GM10248 (cell line): ENCODE measurements around the gene ZFAND2A.
"Not testable (repeated sequence)": the region's sequence is repeated elsewhere in the genome, so short reads cannot be mapped to it uniquely, and the experiment has no call there.

ENCODE experiments used
- CTCF ChIA-PET: fragments of 300-600 bp; sonication (Branson Sonifier 250); formaldehyde crosslinking; extraction: SDS; loops from one replicate; lab custom pipeline; 2021; ENCODE audit warnings: antibody characterized with exemption; lab: Yijun Ruan, JAX
- POLR2A ChIA-PET: fragments of 350-650 bp; sonication (Branson Sonifier 250); formaldehyde crosslinking; extraction: SDS; loops from one replicate; lab custom pipeline; 2020; ENCODE audit warnings: antibody characterized with exemption; lab: Yijun Ruan, JAX
- DNase-seq: peaks from one replicate; pipeline ENCODE4 v3.0.0; 2012; ENCODE audit errors: extremely low spot score
- TF ChIP-seq, protein P1 (sequence below): IDR thresholded peaks from 2 replicates; pipeline ENCODE4 v1.5.1; 2012; ENCODE audit warnings: mild to moderate bottlenecking, low read depth; ENCODE audit errors: extremely low read depth, missing control alignments, control extremely low read depth

Gene ZFAND2A

DNA sequence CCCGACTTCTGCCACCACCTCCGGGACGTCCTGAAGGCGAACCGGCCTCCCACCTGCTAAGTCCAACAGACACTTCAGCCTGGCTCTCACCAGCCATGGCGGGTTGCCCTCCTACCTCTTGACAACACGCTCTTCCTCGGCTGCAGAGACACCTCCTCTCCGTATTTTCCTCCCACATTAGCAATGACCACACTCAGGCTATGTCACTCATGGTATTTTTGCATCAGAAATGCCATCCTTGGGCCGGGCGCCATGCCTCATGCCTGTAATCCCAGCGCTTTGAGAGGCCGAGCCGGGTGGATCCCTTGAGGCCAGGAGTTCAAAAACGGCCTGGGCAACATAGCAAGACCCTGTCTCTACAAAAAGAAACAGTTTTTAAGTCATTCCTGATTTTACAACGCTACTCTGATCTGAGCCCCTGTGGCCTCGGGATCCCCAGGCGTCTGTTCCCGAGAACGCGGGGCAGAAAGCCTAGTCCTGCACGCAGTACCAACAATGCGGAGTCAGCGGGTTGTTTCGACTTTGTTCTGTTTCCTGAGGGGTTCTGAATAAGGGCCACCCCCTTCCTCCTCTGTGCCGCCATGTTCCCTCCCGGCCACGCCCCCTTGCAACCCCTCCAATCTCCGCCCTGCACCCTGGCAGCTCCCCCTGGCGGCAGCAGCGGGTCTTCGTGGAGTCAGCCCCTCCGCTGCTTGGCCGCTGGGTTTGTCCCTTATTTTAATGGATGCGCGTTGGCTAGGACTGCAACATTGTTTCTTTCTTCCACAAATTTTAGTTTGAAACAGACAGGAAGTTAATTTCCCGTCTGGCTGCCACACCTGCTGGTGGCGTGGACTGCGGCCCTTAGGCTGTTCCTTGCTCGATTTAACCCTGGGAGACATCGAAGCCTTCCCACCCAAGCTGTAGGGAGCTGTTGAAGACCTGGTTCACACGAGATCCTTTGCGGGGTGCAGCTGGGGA is 9.7 kb upstream of the ZFAND2A start:
- peak; percentile 90 for DNase-seq
- TF ChIP-seq, protein P1, sequence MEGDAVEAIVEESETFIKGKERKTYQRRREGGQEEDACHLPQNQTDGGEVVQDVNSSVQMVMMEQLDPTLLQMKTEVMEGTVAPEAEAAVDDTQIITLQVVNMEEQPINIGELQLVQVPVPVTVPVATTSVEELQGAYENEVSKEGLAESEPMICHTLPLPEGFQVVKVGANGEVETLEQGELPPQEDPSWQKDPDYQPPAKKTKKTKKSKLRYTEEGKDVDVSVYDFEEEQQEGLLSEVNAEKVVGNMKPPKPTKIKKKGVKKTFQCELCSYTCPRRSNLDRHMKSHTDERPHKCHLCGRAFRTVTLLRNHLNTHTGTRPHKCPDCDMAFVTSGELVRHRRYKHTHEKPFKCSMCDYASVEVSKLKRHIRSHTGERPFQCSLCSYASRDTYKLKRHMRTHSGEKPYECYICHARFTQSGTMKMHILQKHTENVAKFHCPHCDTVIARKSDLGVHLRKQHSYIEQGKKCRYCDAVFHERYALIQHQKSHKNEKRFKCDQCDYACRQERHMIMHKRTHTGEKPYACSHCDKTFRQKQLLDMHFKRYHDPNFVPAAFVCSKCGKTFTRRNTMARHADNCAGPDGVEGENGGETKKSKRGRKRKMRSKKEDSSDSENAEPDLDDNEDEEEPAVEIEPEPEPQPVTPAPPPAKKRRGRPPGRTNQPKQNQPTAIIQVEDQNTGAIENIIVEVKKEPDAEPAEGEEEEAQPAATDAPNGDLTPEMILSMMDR: peak; percentile 90
- CTCF ChIA-PET: interaction anchor here (0.8 to 2.9 kb wide), 12 partner anchors 9 to 176 kb away, joined by 3 to 39 read pairs (median 4); partner anchors contain the start of gene ZFAND2A
- POLR2A ChIA-PET: interaction anchor here (1.0 kb wide), 1 partner anchor 10 kb away, joined by 4 read pairs; the partner anchor contains the start of gene ZFAND2A

DNA sequence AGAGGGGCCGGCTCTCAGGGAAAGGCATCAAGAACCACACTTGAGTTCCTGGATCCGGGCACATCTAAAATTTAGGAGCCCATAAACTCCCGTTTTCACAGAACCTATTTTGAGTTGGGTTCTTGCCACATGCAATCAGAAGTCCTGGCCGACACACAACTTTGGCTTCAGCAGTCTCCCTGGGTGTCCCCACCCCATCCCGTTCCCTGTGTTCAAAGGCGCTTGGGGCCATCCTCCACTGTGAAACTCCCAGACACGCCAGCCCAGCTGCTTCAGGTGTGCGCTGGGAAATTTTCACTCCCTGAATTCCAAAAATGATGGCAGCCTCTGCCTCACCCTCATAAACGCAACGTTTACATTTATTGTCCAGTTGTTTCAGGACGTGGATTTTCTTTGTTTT is 8.4 kb upstream of the ZFAND2A start:
- no peak for DNase-seq
- POLR2A ChIA-PET: no interaction called here
- CTCF ChIA-PET: interaction anchor here (1.0 to 2.9 kb wide), 2 partner anchors 82 to 175 kb away, joined by 5 to 39 read pairs; no protein-coding TSS in a partner anchor
- TF ChIP-seq, protein P1: no peak

DNA sequence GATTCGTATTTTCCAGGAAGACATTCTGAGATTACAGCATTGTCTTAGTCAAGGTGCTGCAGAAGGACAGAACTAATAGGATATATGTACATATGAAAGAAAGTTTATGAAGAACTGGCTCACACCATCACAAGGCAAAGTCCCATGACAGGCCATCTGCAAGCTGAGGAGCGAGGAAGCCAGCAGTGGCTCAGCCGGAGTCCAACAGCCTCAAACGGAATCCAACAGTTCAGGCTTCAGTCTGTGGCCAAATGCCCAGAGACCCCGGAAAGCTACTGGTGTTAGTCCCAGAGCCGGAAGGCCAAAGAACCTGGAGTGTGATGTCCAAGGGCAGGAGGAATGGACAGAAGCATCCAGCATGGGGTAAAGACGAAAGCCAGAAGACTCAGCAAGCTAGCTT is 4.4 kb upstream of the ZFAND2A start:
- ChIA-PET POLR2A (no interaction called here), CTCF (interaction anchor here (1.4 to 2.2 kb wide), 2 partner anchors 13 to 171 kb away, joined by 3 to 13 read pairs; no protein-coding TSS in a partner anchor)
- TF ChIP-seq, protein P1: no peak
- DNase-seq: no peak

DNA sequence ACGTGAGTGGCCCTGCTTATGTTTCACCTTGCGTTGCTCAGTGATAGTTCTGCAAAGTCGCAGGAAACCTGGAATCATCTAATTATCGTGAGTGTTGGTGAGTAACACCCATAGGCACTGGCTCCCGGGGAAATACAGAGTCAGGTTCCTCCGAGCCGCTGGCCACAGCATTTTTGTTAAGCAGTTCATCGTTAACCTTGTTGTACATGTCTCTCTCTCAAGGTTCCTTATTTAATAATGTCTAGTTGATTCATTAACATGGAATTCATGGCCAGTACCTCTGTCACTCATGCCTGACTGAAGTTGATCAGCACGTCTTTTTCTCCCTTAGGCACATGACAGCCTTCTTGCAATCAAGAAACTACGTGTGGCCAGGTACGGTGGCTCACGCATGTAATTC is 3.1 kb upstream of the ZFAND2A start:
- TF ChIP-seq, protein P1: no peak
- DNase-seq: no peak
- ChIA-PET CTCF (interaction anchor here (1.4 to 2.2 kb wide), 2 partner anchors 12 to 170 kb away, joined by 4 to 13 read pairs; no protein-coding TSS in a partner anchor), POLR2A (no interaction called here)

DNA sequence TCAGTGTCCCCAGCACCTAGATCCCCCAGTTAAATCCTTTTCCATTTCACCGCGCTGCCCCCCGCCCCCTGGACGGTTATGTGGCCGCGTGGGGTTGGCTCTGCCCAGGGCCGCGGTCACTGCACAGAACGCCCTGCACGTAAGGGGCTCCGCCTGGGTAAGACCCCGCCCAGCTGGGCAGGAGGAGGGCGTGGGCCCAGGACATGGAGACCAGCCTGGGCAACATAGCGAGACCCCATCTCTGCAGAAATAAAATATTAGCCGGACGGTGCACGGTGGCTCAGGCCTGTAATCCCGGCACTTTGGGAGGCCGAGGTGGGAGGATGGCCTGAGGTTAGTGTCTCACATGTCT is 650 bp upstream of the ZFAND2A start:
- TF ChIP-seq, protein P1: no peak
- no peak for DNase-seq
- ChIA-PET POLR2A (interaction anchor here (1.4 kb wide), 1 partner anchor 9 kb away, joined by 4 read pairs; no protein-coding TSS in a partner anchor), CTCF (interaction anchor here (1.1 to 2.1 kb wide), 6 partner anchors 10 to 100 kb away, joined by 3 to 9 read pairs (median 4); no protein-coding TSS in a partner anchor)

DNA sequence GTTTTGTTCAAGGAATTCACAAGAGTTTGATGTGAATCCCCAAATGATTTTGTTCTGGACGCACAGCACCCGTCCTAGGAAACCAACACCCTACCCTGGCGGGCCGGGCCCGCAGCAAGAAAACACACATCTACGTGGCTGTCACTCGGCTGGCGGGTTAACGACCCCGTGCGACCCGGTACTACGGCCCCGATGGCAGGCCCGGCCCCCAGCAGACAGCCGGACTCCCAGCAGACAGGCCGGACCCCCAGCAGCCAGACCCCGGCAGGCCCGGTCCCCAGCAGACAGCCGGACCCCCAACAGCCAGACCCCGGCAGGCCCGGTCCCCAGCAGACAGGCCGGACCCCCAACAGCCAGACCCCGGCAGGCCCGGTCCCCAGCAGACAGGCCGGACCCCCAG is 765 bp downstream of the ZFAND2A start:
- CTCF ChIA-PET: interaction anchor here (1.1 to 2.3 kb wide), 7 partner anchors 11 to 115 kb away, joined by 3 to 9 read pairs (median 6); partner anchors contain the start of gene GPR146
- POLR2A ChIA-PET: interaction anchor here (1.4 kb wide), 1 partner anchor 11 kb away, joined by 4 read pairs; no protein-coding TSS in a partner anchor
- DNase-seq: not testable (repeated sequence)
